ENCODE measurements around the gene ZZZ3.
"Not testable (repeated sequence)": the region's sequence is repeated elsewhere in the genome, so short reads cannot be mapped to it uniquely, and the experiment has no call there.

The ZZZ3 gene

DNA sequence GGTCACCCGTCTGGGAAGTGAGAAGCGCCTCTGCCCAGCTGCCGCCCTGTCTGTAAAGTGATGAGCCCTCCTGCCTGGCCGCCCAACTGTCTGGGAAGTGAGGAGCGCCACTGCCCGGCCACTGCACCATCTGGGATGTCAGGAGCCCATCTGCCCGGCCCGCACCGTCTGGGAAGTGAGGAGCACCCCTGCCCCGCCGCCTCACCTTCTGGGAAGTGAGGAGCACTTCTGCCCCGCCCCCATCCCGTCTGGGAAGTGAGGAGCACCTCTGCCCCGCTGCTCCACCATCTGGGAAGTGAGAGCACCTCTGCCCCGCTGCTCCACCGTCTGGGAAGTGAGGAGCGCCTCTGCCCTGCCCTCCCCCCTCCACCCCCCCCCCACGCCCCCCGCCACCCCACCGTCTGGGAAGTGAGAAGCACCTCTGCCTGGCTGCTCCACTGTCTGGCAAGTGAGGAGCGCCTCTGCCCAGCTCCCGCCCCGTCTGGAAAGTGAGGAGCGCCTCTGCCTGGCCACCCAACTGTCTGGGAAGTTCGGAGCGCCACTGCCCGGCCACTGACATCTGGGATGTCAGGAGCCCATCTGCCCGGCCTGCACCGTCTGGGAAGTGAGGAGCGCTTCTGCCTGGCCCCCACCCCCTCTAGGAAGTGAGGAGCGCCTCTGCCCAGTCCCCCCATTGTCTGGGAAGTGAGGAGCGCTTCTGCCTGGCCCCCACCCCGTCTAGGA is 4.5 kb upstream of the ZZZ3 start:
- ChIA-PET POLR2A (interaction anchor here (0.7 kb wide), 1 partner anchor 18 kb away, joined by 3 read pairs; no protein-coding TSS in a partner anchor), CTCF (interaction anchor here (1.1 to 1.5 kb wide), 4 partner anchors 8 to 213 kb away, joined by 3 to 4 read pairs (median 3); no protein-coding TSS in a partner anchor)
- TF ChIP-seq, protein P1, sequence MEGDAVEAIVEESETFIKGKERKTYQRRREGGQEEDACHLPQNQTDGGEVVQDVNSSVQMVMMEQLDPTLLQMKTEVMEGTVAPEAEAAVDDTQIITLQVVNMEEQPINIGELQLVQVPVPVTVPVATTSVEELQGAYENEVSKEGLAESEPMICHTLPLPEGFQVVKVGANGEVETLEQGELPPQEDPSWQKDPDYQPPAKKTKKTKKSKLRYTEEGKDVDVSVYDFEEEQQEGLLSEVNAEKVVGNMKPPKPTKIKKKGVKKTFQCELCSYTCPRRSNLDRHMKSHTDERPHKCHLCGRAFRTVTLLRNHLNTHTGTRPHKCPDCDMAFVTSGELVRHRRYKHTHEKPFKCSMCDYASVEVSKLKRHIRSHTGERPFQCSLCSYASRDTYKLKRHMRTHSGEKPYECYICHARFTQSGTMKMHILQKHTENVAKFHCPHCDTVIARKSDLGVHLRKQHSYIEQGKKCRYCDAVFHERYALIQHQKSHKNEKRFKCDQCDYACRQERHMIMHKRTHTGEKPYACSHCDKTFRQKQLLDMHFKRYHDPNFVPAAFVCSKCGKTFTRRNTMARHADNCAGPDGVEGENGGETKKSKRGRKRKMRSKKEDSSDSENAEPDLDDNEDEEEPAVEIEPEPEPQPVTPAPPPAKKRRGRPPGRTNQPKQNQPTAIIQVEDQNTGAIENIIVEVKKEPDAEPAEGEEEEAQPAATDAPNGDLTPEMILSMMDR (IDR thresholded peaks at IDR 0.05; ENCODE audit: insufficient read depth, low read length, missing control alignments), result no peak
- no peak overlapping the region for H3K4me3 ChIP-seq (ENCODE audit: low read depth, low read length)
- no peak for DNase-seq (ENCODE audit: low read depth, low spot score)

DNA sequence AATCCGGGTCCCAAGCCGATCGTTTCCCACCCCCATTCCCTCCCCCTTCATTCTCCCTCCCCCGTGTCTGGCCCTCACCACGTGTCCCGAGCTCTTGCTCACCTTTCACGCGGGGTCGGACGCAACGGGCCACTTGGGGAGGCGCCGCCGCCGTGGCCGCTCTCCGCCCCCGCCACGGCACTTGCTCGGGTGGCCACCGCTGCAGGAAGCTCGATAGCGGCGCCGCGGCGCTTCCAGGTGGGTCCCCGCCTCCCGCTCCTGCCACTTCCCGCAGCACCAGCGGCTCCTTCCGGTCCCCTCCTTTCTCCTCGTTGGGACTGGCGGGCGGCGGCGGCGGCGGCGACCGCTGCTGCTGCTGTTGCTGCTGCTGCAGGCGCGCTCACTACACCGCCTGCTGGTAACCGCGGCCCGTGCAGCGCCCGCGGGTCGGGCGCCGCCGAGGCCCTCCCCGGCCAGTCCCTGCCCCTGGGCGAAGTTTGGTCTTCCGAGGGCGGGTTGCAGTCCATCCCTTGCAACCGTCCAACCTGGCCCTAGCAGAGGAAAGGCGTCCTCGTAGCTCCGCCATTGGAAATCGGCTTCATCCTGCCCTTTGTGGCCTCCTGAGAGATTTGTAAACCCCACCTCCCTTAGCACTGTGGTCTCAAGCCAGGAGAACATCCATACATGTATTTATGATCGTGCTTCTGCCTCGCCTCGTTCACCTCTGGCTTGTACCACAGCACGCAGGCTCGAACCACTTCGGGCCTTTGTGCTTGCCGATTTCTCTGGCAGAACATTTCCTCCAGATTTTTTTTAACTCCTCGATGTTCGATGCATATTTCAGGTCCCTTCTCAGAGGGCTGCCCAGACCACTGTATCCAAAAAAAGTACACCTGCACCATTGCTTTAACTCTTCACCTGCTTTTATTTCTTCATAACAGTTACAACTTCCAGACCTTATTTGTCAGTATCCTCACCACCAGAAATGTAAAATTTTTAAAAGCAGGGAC is 996 bp upstream of the ZZZ3 start:
- DNase-seq (ENCODE audit: low read depth, low spot score), result no peak
- CTCF ChIA-PET, result interaction anchor here (0.6 to 2.5 kb wide), 30 partner anchors 9 to 538 kb away, joined by 3 to 20 read pairs (median 4); partner anchors contain the start of gene DNAJB4
- peak overlapping the region; percentile 89 for H3K4me3 ChIP-seq (ENCODE audit: low read depth, low read length)
- TF ChIP-seq, protein P1 (IDR thresholded peaks at IDR 0.05; ENCODE audit: insufficient read depth, low read length, missing control alignments), result peak; percentile 80
- POLR2A ChIA-PET, result interaction anchor here (0.9 to 1.3 kb wide), 2 partner anchors 144 to 464 kb away, joined by 3 read pairs; partner anchors contain the start of gene PIGK

DNA sequence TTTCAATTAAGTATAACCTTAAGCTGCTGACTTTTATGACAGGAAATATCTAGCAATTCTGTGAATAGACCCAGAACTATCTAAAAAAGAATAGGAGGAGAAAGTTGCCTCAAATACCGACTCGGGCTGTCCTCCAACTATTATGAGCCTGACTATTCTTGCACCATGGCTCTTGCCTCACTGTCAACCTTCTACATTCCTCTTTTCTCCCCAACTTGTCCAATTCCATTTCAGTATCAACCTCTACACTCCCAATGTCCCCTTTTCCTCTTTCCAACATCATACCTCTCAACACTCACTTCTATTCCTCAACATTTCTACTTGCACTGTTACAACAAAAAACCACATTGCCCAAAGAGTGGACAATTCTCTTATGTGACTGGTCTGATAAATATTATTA is 2.3 kb downstream of the ZZZ3 start:
- H3K4me3 ChIP-seq (ENCODE audit: low read depth, low read length), result no peak overlapping the region
- TF ChIP-seq, protein P1 (IDR thresholded peaks at IDR 0.05; ENCODE audit: insufficient read depth, low read length, missing control alignments), result no peak
- CTCF ChIA-PET, result interaction anchor here (0.7 to 1.4 kb wide), 2 partner anchors 94 to 147 kb away, joined by 3 read pairs; no protein-coding TSS in a partner anchor
- DNase-seq (ENCODE audit: low read depth, low spot score), result no peak
- POLR2A ChIA-PET, result no interaction called here

DNA sequence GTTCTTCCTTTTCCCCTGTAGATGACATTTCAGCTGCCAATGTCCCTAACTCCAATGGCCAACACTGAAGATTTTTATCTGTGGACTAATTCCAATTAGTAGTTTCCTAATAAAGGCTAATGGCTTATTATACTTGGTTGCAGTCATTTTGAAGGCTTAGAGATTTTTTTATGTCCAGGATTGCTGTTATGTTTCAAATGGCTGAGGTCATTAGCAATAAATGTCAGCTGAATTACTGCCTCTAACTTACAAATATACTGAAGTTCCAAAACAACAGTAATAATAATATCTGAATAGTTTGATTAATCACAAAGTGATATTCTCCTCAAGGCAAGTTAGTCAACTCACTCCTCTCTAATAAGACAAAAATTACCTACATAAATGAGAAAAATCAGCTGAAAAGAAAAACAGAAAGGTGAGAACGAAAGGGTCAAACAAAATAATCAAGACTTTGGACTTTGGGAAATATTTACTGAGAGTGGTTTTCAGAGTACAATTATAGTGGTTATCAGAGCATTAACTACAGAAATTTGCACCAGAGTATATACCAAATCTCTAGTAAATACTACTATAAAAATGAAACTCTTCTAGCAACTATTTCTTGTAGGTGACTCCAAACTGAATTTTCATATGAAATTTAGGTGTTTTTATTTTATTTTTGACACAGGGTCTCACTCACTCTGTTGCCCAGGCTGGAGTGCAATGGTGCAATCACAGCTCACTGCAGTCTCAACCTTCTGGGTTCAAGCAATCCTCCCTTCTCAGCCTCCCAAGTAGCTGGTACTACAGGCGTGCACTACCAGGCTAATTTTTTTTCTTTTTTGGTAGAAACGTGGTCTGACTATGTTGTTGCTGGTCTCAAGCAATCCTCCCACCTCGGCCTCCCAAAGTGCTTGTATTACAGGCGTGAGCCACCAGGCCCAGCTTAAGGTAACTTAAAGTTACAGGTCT is 3.5 kb downstream of the ZZZ3 start:
- TF ChIP-seq, protein P1 (IDR thresholded peaks at IDR 0.05; ENCODE audit: insufficient read depth, low read length, missing control alignments), result no peak
- ChIA-PET POLR2A (no interaction called here), CTCF (no interaction called here)
- no peak for DNase-seq (ENCODE audit: low read depth, low spot score)
- no peak overlapping the region for H3K4me3 ChIP-seq (ENCODE audit: low read depth, low read length)

DNA sequence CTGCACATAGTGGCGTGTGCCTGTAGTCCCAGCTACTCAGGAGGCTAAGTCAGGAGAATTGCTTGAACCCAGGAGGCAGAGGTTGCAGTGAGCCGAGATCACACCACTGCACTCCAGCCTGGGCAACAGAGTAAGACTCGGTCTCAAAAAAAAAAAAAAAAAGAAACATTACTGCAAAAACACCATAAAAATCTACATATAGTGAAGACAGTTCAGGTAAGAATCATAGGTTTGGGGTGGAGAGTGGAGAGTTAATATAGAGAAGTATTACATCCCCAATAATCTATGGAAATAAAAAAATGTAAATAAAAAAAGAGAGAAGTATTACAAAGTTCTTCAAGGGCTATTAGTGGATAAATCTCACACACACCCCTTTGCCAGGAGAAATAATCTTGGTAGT is 7.7 kb downstream of the ZZZ3 start:
- POLR2A ChIA-PET; DNase-seq (ENCODE audit: low read depth, low spot score); H3K4me3 ChIP-seq (ENCODE audit: low read depth, low read length): not testable (repeated sequence)
- CTCF ChIA-PET, result interaction anchor here (1.8 kb wide), 1 partner anchor 8 kb away, joined by 10 read pairs; no protein-coding TSS in a partner anchor

Measured in AG04449 (cell line).